Tibial artery (tissue), 4 donors: ENCODE results near the gene FBXO24.

Experiments used
- DNase-seq, 2 donors: peaks; one replicate each; pipeline ENCODE4 v3.0.0-alpha.2; 2019
- H3K27ac ChIP-seq, 2 donors: fragments of 200-600 bp; sonication (generic) in 1 of 2; 1 replicate in 1 of 2; 2 replicates in 1 of 2; pipeline ENCODE4 v1.5.1; 2018 to 2019; ENCODE audit warnings: mild to moderate bottlenecking in 1 of 2
- H3K27me3 ChIP-seq, 2 donors: fragments of 200-600 bp; sonication (generic) in 1 of 2; one replicate each; pipeline versions ENCODE4 v1.5.1 to v1.6.0; 2016 to 2019
- H3K36me3 ChIP-seq, 3 donors: fragments of 200-600 bp; sonication (generic) in 2 of 3; one replicate each; pipeline ENCODE4 v1.5.1; 2016 to 2019; ENCODE audit warnings: mild to moderate bottlenecking in 2 of 3
- H3K4me1 ChIP-seq, 4 donors: fragments of 200-600 bp; sonication (generic) in 2 of 4; 1 replicate in 3 of 4; 2 replicates in 1 of 4; pipeline ENCODE4 v1.5.1; 2016 to 2019
- H3K4me3 ChIP-seq, 2 donors: fragments of 200-600 bp; sonication (generic) in 1 of 2; 1 replicate in 1 of 2; 2 replicates in 1 of 2; pipeline ENCODE4 v1.5.1; 2018 to 2019; ENCODE audit warnings: mild to moderate bottlenecking in 2 of 2
- H3K9me3 ChIP-seq, 3 donors: fragments of 200-600 bp; sonication (generic) in 1 of 3; one replicate each; pipeline ENCODE4 v1.5.1; 2016 to 2019
- CTCF ChIP-seq, 2 experiments: fragments of 200-600 bp in 1 of 2; fragments of 450-650 bp in 1 of 2; IDR thresholded peaks; one replicate each; pipeline ENCODE4 v1.5.1; 2017 to 2019; ENCODE audit warnings: antibody characterized with exemption in 2 of 2, mild to moderate bottlenecking in 1 of 2, moderate library complexity in 1 of 2
- intact Hi-C: fragments of 100-400 bp; cut with DNase I; formaldehyde crosslinking; loops from one replicate; pipeline ENCODE4 v1.15.0; 2023; ENCODE audit warnings: low total_unique reads

FBXO24 gene

GRCh38 chr7:100570954-100571828 is 14.9 kb upstream of the FBXO24 start:
- H3K27ac ChIP-seq, result no peak overlapping the region
- H3K36me3 ChIP-seq, result peaks cover 22 to 40% (median 24%) of the 10 kb centered on the region in 3 donors
- intact Hi-C loops, result no loop called here
- H3K9me3 ChIP-seq, result no peaks in the 10 kb centered on the region
- H3K4me3 ChIP-seq, result no peak overlapping the region
- no peak for DNase-seq
- H3K4me1 ChIP-seq, result peaks cover 0 to 21% (median 15%) of the 10 kb centered on the region in 4 donors
- no peaks in the 10 kb centered on the region for H3K27me3 ChIP-seq
- TF ChIP-seq CTCF (IDR thresholded peaks at IDR 0.05), result no peak

- H3K36me3 ChIP-seq, result peaks cover 26 to 45% (median 29%) of the 10 kb centered on the region in 3 donors
- no peak overlapping the region for H3K4me3 ChIP-seq
- no peaks in the 10 kb centered on the region for H3K27me3 ChIP-seq
- peaks cover 0 to 21% (median 15%) of the 10 kb centered on the region in 4 donors for H3K4me1 ChIP-seq
- TF ChIP-seq CTCF (IDR thresholded peaks at IDR 0.05), result no peak
- H3K9me3 ChIP-seq, result no peaks in the 10 kb centered on the region
- intact Hi-C loops, result no loop called here
- no peak overlapping the region for H3K27ac ChIP-seq
- DNase-seq, result no peak
Measured at GRCh38 chr7:100571829-100572116, 14.4 kb upstream of the FBXO24 start.

- H3K36me3 ChIP-seq, result peaks cover 31 to 52% (median 36%) of the 10 kb centered on the region in 3 donors
- no peak for TF ChIP-seq CTCF (IDR thresholded peaks at IDR 0.05)
- H3K27ac ChIP-seq, result no peak overlapping the region
- no peak overlapping the region for H3K4me3 ChIP-seq
- H3K27me3 ChIP-seq, result no peaks in the 10 kb centered on the region
- intact Hi-C loops, result no loop called here
- DNase-seq, result peak in 1 of 2 donors; percentile 63
- peaks cover 0 to 21% (median 15%) of the 10 kb centered on the region in 4 donors for H3K4me1 ChIP-seq
- no peaks in the 10 kb centered on the region for H3K9me3 ChIP-seq
Measured at GRCh38 chr7:100572281-100572948, 13.7 kb upstream of the FBXO24 start.

GRCh38 chr7:100572949-100573675 is 13.0 kb upstream of the FBXO24 start:
- peak in 1 of 2 donors; percentile 60 for DNase-seq
- H3K9me3 ChIP-seq, result no peaks in the 10 kb centered on the region
- no peak overlapping the region for H3K27ac ChIP-seq
- peaks cover 0 to 20% (median 14%) of the 10 kb centered on the region in 4 donors for H3K4me1 ChIP-seq
- no peak for TF ChIP-seq CTCF (IDR thresholded peaks at IDR 0.05)
- no peak overlapping the region for H3K4me3 ChIP-seq
- peaks cover 38 to 59% (median 43%) of the 10 kb centered on the region in 3 donors for H3K36me3 ChIP-seq
- intact Hi-C loops, result no loop called here
- no peaks in the 10 kb centered on the region for H3K27me3 ChIP-seq

- peaks cover 45 to 66% (median 50%) of the 10 kb centered on the region in 3 donors for H3K36me3 ChIP-seq
- intact Hi-C loops, result no loop called here
- DNase-seq, result no peak
Measured at GRCh38 chr7:100573691-100574361, 12.3 kb upstream of the FBXO24 start, which contains the start of gene SAP25. SAP25 (minus strand) TSS chr7:100573900; CDS start chr7:100573742, 158 bp downstream.

More at GRCh38 chr7:100573691-100574361, 12.3 kb upstream of the FBXO24 start, which contains the start of gene SAP25:
- no peaks in the 10 kb centered on the region for H3K9me3 ChIP-seq
- no peak within 1 kb of the TSS for H3K4me3 ChIP-seq
- TF ChIP-seq CTCF (IDR thresholded peaks at IDR 0.05), result no peak
- H3K4me1 ChIP-seq, result peaks cover 0 to 20% (median 14%) of the 10 kb centered on the region in 4 donors
- H3K27me3 ChIP-seq, result no peaks in the 10 kb centered on the region
- no peak within 1 kb of the TSS for H3K27ac ChIP-seq
